Mesenchymal stem cell (in vitro differentiated cells and primary cell): ENCODE data around the gene IKZF2.

Source experiments
- DNase-seq: peaks from one replicate; pipeline ENCODE4 v3.0.0-alpha.2; 2013
- H2AFZ ChIP-seq: one replicate; pipeline ENCODE4 v1.6.1; 2013; ENCODE audit warnings: low read depth, mild to moderate bottlenecking, control low read depth, inconsistent platforms, low read length, moderate library complexity
- H2AK5ac ChIP-seq: 2 replicates; pipeline ENCODE4 v1.6.1; 2013; ENCODE audit warnings: low read length, moderate library complexity, mild to moderate bottlenecking, inconsistent platforms; ENCODE audit not compliant: severe bottlenecking
- H2BK120ac ChIP-seq: one replicate; pipeline ENCODE4 v1.6.1; 2013; ENCODE audit warnings: low read depth, mild to moderate bottlenecking, inconsistent platforms, low read length, moderate library complexity
- H2BK12ac ChIP-seq, 2 experiments: one replicate each; pipeline ENCODE4 v1.6.1; 2013; ENCODE audit warnings: inconsistent platforms in 2 of 2, low read length in 2 of 2, mild to moderate bottlenecking in 2 of 2, moderate library complexity in 2 of 2, control low read depth in 1 of 2
- H2BK15ac ChIP-seq: one replicate; pipeline ENCODE4 v1.6.1; 2013; ENCODE audit warnings: mild to moderate bottlenecking, low read depth, inconsistent platforms; ENCODE audit not compliant: poor library complexity, severe bottlenecking
- H2BK5ac ChIP-seq: 2 replicates; pipeline ENCODE4 v1.6.1; 2013; ENCODE audit warnings: low read depth, mild to moderate bottlenecking, low read length, control low read depth, inconsistent platforms; ENCODE audit not compliant: poor library complexity, severe bottlenecking
- H3K14ac ChIP-seq, 2 experiments: one replicate each; pipeline ENCODE4 v1.6.1; 2013; ENCODE audit warnings: inconsistent platforms in 2 of 2, low read length in 2 of 2, control low read depth in 1 of 2, mild to moderate bottlenecking in 1 of 2, moderate library complexity in 1 of 2
- H3K18ac ChIP-seq, 2 experiments: one replicate each; pipeline ENCODE4 v1.6.1; 2013; ENCODE audit warnings: inconsistent platforms in 2 of 2, low read length in 2 of 2, control low read depth in 1 of 2, low read depth in 1 of 2, mild to moderate bottlenecking in 1 of 2
- H3K23ac ChIP-seq, 2 experiments: one replicate each; pipeline ENCODE4 v1.6.1; 2013; ENCODE audit warnings: inconsistent platforms in 2 of 2, low read length in 2 of 2, mild to moderate bottlenecking in 2 of 2, moderate library complexity in 2 of 2, control low read depth in 1 of 2
- H3K27ac ChIP-seq: 2 replicates; pipeline ENCODE4 v1.5.1; 2013; ENCODE audit warnings: mild to moderate bottlenecking, moderate library complexity, low read length, control low read depth, inconsistent platforms; ENCODE audit not compliant: poor library complexity, severe bottlenecking
- H3K27me3 ChIP-seq, 2 experiments: 2 replicates each; pipeline versions ENCODE4 v1.6.1 to v1.7.0; 2013; ENCODE audit warnings: low read length in 2 of 2, mild to moderate bottlenecking in 2 of 2, moderate library complexity in 2 of 2, control low read depth in 1 of 2, inconsistent platforms in 1 of 2; ENCODE audit not compliant: control insufficient read depth in 1 of 2, insufficient read depth in 1 of 2
- H3K36me3 ChIP-seq, 2 experiments: 2 replicates each; pipeline versions ENCODE4 v1.6.1 to v1.7.0; 2013; ENCODE audit warnings: low read length in 2 of 2, control low read depth in 1 of 2, inconsistent platforms in 1 of 2, low read depth in 1 of 2, mild to moderate bottlenecking in 1 of 2; ENCODE audit not compliant: insufficient read depth in 2 of 2, control insufficient read depth in 1 of 2
- H3K4ac ChIP-seq, 2 experiments: one replicate each; pipeline ENCODE4 v1.6.1; 2013; ENCODE audit warnings: inconsistent platforms in 2 of 2, low read length in 2 of 2, mild to moderate bottlenecking in 2 of 2, moderate library complexity in 2 of 2, control low read depth in 1 of 2, low read depth in 1 of 2
- H3K4me1 ChIP-seq: 2 replicates; pipeline ENCODE4 v1.6.1; 2013; ENCODE audit warnings: low read depth, low read length, control low read depth; ENCODE audit not compliant: control insufficient read depth, insufficient read depth
- H3K4me2 ChIP-seq: 2 replicates; pipeline ENCODE4 v1.6.1; 2013; ENCODE audit warnings: low read length, mild to moderate bottlenecking, inconsistent platforms; ENCODE audit not compliant: poor library complexity, severe bottlenecking
- H3K4me3 ChIP-seq, 2 experiments: 2 replicates each; pipeline versions ENCODE4 v1.5.1 to v1.7.0; 2013; ENCODE audit warnings: low read length in 2 of 2, mild to moderate bottlenecking in 2 of 2, control low read depth in 1 of 2, low read depth in 1 of 2; ENCODE audit not compliant: insufficient read depth in 1 of 2
- H3K79me1 ChIP-seq: replicated peaks from 2 replicates; pipeline ENCODE4 v1.6.1; 2013; ENCODE audit warnings: mild to moderate bottlenecking, control low read depth, low read length, inconsistent platforms; ENCODE audit not compliant: poor library complexity, severe bottlenecking
- H3K9ac ChIP-seq: 2 replicates; pipeline ENCODE4 v1.7.0; 2013; ENCODE audit warnings: mild to moderate bottlenecking, low read length, moderate library complexity
- H3K9me3 ChIP-seq: 2 replicates; pipeline ENCODE4 v1.7.0; 2013; ENCODE audit warnings: mild to moderate bottlenecking, low read length; ENCODE audit not compliant: control insufficient read depth
- H4K8ac ChIP-seq: one replicate; pipeline ENCODE4 v1.6.1; 2013; ENCODE audit warnings: inconsistent platforms, mild to moderate bottlenecking, low read length, moderate library complexity
- H4K91ac ChIP-seq: one replicate; pipeline ENCODE4 v1.6.1; 2013; ENCODE audit warnings: mild to moderate bottlenecking, low read length, inconsistent platforms
- WGBS: methylation state at CpG from one replicate; pipeline ENCODE4 v1.1.7; 2013; ENCODE audit warnings: mixed read lengths; 5-methylcytosine and 5-hydroxymethylcytosine counted together

IKZF2 gene

DNA sequence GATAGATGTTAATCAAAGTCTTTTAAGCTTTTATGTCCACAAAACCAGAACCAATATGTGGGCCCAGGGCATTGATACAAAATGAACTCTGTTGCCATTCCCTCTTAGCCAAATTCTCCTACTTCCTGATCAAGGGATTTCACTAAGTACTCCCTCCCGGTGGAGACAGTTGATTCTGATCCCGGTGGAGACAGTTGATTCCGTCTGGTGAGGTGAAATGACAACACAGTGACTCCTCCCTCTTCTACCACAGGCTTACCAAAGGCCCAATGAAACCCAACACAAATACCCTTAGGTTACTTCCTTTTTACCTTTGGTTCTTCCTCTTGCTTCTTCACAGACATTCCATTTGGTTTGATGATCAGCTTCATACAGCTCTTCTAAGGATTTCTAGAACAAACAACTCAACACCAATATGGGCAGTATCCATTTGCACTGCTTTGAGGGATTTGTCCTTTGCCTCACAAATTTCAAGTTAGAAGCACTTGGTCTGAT, 153.8 kb downstream of the IKZF2 start:
- no peaks in the 10 kb centered on the region for H3K79me1 ChIP-seq
- no peak overlapping the region for H2AFZ ChIP-seq
- H3K18ac ChIP-seq = no peak overlapping the region
- H3K9ac ChIP-seq = no peak overlapping the region
- H3K4me1 ChIP-seq = no peaks in the 10 kb centered on the region
- no peaks in the 10 kb centered on the region for H3K9me3 ChIP-seq
- H2AK5ac ChIP-seq = no peak overlapping the region
- no peak overlapping the region for H4K8ac ChIP-seq
- H2BK12ac ChIP-seq = no peak overlapping the region
- DNase-seq = no peak
- no peak overlapping the region for H3K14ac ChIP-seq
- H3K27ac ChIP-seq = no peak overlapping the region
- H2BK15ac ChIP-seq = no peak overlapping the region
- no peak overlapping the region for H4K91ac ChIP-seq
- H3K23ac ChIP-seq = no peak overlapping the region
- H2BK120ac ChIP-seq = peak overlapping the region; percentile 61
- H3K4me3 ChIP-seq = no peak overlapping the region
- no peak overlapping the region for H3K4me2 ChIP-seq
- 67% methylated on average over 3 of the region's 3 CpGs for WGBS
- H2BK5ac ChIP-seq = no peak overlapping the region
- no peak overlapping the region for H3K4ac ChIP-seq
- no peaks in the 10 kb centered on the region for H3K27me3 ChIP-seq
- no peaks in the 10 kb centered on the region for H3K36me3 ChIP-seq

DNA sequence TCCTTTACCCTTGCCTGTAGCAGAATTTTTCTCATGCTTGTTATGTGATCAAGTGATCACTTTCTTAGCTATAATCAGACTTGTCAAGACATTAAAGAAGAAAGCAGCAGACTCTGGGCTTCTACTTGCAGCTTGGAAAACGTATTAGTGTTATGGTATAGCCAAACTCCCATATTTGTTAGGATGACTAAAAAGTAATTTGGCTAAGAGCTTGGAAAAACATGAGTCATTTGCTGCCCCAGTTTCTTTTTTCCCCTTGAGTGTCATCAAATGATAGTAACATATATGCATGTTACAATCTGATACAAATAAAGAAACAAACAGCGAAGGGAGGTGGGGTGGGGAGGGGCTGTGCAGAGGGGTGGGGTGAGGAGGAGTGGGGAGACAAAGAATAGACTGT, 155.5 kb downstream of the IKZF2 start:
- H3K4ac ChIP-seq = no peak overlapping the region
- H3K4me1 ChIP-seq = no peaks in the 10 kb centered on the region
- H2BK15ac ChIP-seq = no peak overlapping the region
- H3K79me1 ChIP-seq = no peaks in the 10 kb centered on the region
- H2BK120ac ChIP-seq = no peak overlapping the region
- no peaks in the 10 kb centered on the region for H3K9me3 ChIP-seq
- no peak overlapping the region for H2AFZ ChIP-seq
- H3K9ac ChIP-seq = no peak overlapping the region
- WGBS = 91% methylated on average over 2 of the region's 2 CpGs
- H3K4me2 ChIP-seq = no peak overlapping the region
- H3K36me3 ChIP-seq = no peaks in the 10 kb centered on the region
- H2BK5ac ChIP-seq = no peak overlapping the region
- H2AK5ac ChIP-seq = no peak overlapping the region
- peak overlapping the region in 1 of 2 experiments; percentile 7 for H3K4me3 ChIP-seq
- DNase-seq = no peak
- no peak overlapping the region for H4K91ac ChIP-seq
- no peaks in the 10 kb centered on the region for H3K27me3 ChIP-seq
- no peak overlapping the region for H3K14ac ChIP-seq
- H2BK12ac ChIP-seq = no peak overlapping the region
- H3K23ac ChIP-seq = no peak overlapping the region
- no peak overlapping the region for H4K8ac ChIP-seq
- no peak overlapping the region for H3K27ac ChIP-seq
- H3K18ac ChIP-seq = no peak overlapping the region

DNA sequence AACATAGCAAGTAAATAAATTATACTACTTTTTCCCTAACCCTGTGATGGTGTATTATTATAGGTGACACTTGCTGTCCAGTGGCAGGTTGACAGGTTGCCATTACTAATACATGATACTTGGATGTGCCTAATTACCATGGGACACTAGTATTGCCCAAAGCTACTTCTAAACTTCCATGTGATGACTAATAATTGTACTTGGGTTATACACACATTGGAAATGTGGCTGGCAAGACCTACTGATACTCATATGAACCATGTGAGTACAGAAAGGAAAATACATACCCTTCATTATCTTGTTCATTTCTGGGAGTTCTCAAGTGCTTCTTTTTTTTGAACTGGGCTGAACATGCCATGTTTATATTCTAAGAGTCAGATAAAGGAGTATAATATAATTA, 156.4 kb downstream of the IKZF2 start:
- Histone ChIP-seq H3K4me3 (no peak overlapping the region), H3K23ac (no peak overlapping the region), H3K9ac (no peak overlapping the region), H3K4me2 (no peak overlapping the region), H2BK120ac (no peak overlapping the region), H4K8ac (no peak overlapping the region), H3K27ac (no peak overlapping the region), H3K18ac (no peak overlapping the region), H3K4me1 (no peaks in the 10 kb centered on the region), H3K14ac (no peak overlapping the region), H2BK12ac (no peak overlapping the region), H3K36me3 (no peaks in the 10 kb centered on the region), H3K27me3 (no peaks in the 10 kb centered on the region), H2AK5ac (no peak overlapping the region), H2BK15ac (no peak overlapping the region), H2AFZ (no peak overlapping the region), H3K4ac (no peak overlapping the region), H2BK5ac (no peak overlapping the region), H3K9me3 (no peaks in the 10 kb centered on the region), H4K91ac (no peak overlapping the region), H3K79me1 (no peaks in the 10 kb centered on the region)
- DNase-seq = no peak

DNA sequence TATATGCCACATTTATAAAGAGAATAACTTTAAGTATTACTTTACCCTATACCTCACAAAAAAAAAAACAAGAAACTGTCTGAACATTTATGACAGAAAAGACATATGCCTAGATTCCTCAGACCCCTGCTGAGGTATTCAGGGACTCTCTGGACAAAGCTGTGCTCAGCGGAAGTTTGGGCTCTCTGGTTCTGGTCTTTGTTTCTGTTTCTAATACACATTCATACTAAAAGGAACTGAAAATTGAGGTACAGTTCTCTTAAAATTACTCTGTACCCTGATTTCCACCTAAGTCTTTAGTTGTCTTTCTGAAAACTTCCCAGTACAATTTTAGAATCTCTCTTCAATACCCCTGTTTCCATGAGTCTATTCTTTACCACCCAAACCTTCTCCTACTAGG, 160.3 kb downstream of the IKZF2 start:
- WGBS = no CpG with 5 or more reads among the region's 1 CpG
- H4K91ac ChIP-seq = no peak overlapping the region

More for the DNA sequence above, 160.3 kb downstream of the IKZF2 start:
- Histone ChIP-seq H2AFZ (no peak overlapping the region), H2BK15ac (no peak overlapping the region), H3K4ac (no peak overlapping the region), H3K27me3 (no peaks in the 10 kb centered on the region), H3K27ac (no peak overlapping the region), H2BK120ac (no peak overlapping the region), H2AK5ac (no peak overlapping the region), H3K79me1 (no peaks in the 10 kb centered on the region), H3K36me3 (no peaks in the 10 kb centered on the region), H2BK5ac (no peak overlapping the region), H3K9ac (no peak overlapping the region), H3K9me3 (no peaks in the 10 kb centered on the region), H4K8ac (no peak overlapping the region), H3K23ac (no peak overlapping the region), H3K18ac (no peak overlapping the region), H3K4me1 (no peaks in the 10 kb centered on the region), H3K14ac (no peak overlapping the region), H3K4me2 (no peak overlapping the region), H3K4me3 (no peak overlapping the region), H2BK12ac (no peak overlapping the region)
- no peak for DNase-seq
